Cardiac fibroblast (primary cell): Measurements from ENCODE around the gene GTF3C1.
A peak's percentile ranks its signal among the peaks of the same experiment; 100 is the strongest.

Source experiments
- DNase-seq, 2 donors: peaks; one replicate each; pipeline versions ENCODE4 v3.0.0 to v3.0.0-alpha.2; 2010; ENCODE audit warnings: low read depth in 2 of 2
- H3K4me3 ChIP-seq, 2 donors: replicated peaks in 1 of 2; 1 replicate in 1 of 2; 2 replicates in 1 of 2; pipeline ENCODE4 v1.5.1; 2011; ENCODE audit warnings: low read depth in 2 of 2, low read length in 2 of 2, mild to moderate bottlenecking in 2 of 2, moderate library complexity in 1 of 2
- TF ChIP-seq, protein P1 (sequence below): IDR thresholded peaks from one replicate; pipeline ENCODE4 v1.5.1; 2011; ENCODE audit warnings: low read depth, mild to moderate bottlenecking, low read length, inconsistent platforms

The GTF3C1 gene

GRCh38 chr16:27472091-27473020 lies 77.4 kb downstream of the GTF3C1 start:
- no peak overlapping the region for H3K4me3 ChIP-seq
- peak in 1 of 2 donors; percentile 56 for DNase-seq
- TF ChIP-seq, protein P1, sequence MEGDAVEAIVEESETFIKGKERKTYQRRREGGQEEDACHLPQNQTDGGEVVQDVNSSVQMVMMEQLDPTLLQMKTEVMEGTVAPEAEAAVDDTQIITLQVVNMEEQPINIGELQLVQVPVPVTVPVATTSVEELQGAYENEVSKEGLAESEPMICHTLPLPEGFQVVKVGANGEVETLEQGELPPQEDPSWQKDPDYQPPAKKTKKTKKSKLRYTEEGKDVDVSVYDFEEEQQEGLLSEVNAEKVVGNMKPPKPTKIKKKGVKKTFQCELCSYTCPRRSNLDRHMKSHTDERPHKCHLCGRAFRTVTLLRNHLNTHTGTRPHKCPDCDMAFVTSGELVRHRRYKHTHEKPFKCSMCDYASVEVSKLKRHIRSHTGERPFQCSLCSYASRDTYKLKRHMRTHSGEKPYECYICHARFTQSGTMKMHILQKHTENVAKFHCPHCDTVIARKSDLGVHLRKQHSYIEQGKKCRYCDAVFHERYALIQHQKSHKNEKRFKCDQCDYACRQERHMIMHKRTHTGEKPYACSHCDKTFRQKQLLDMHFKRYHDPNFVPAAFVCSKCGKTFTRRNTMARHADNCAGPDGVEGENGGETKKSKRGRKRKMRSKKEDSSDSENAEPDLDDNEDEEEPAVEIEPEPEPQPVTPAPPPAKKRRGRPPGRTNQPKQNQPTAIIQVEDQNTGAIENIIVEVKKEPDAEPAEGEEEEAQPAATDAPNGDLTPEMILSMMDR: no peak

DNA sequence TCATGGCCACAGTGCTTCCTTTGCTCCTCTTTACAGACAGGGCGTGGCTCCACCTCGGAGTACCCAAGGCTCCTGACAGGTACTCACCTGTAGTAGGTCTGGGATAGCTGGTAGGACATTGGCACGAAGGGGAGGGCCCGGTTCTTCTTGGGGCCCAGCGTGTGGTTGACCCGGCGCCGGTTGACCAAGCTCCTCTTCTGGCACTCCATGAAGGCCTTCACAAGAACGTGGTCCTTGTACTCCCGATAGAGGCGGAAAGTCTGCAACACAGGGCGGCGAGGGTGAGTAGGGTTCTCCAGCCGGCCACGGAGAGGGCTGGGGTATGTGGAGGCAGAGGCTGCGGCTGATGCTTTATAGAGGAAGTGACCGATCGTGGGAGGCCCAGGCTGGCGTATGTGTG lies 78.1 kb downstream of the GTF3C1 start:
- DNase-seq: no peak
- TF ChIP-seq, protein P1: no peak
- no peak overlapping the region for H3K4me3 ChIP-seq

GRCh38 chr16:27470567-27471431 lies 78.9 kb downstream of the GTF3C1 start:
- no peak overlapping the region for H3K4me3 ChIP-seq
- TF ChIP-seq, protein P1: no peak
- DNase-seq: peak; percentile 58 to 86

DNA sequence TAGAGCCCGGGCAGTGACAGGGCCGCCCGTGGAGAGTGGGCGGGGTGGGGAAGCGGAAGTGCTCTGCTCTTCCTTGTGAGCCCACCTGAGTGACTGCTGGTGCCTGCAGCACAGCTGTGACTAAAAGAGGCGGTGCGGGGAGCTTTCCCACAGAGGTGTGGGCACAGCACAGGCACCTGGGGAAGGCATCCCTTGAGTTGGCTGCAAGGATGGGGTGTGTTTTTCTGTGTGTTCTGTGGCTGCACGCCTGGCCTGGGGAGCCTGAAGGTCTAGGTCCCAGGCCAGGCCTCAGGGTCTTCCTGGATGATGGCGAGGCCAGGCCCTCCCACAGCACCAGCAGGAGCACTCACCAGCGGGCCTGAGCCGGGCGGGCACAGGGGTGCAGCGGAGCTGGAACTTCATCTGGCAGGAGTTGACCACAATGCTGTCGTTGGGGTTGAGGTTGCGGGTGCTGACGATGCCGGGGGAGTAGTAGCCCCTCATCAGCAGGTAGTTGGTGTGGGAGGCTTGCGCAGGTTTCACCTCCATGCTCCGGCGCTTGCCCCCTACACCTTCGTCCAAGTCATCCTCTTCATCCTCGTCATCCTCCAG lies 80.7 kb downstream of the GTF3C1 start:
- TF ChIP-seq, protein P1: no peak
- no peak for DNase-seq
- H3K4me3 ChIP-seq: no peak overlapping the region

- TF ChIP-seq, protein P1: no peak
- no peak overlapping the region for H3K4me3 ChIP-seq
- no peak for DNase-seq
Measured at GRCh38 chr16:27465483-27465879, 84.2 kb downstream of the GTF3C1 start.

GRCh38 chr16:27464626-27465482 lies 84.9 kb downstream of the GTF3C1 start:
- H3K4me3 ChIP-seq: no peak overlapping the region
- TF ChIP-seq, protein P1: no peak
- no peak for DNase-seq
